ENCODE measurements around the gene GJD2.

DNA sequence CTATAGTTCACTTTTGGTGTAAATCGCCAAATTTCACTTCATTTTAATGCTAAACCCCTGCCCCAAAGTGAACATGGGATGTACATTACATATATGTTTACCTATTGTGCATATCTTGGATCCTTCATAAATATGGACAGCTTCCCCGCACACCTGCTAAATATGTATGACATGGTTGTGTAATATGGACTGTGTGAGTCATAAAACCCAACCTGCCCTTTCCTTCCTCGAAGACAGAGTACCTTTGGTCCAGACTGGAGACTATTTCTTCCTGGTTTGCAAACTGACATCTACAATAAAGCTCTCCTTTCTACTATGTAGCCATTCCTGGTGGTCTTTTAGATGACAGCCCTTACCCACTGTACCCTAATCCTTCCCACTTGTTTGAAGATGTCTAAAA, 28.1 kb upstream of the GJD2 start:
- TF ChIP-seq YY1 (IDR thresholded peaks at IDR 0.05; ENCODE audit: insufficient read depth, insufficient read length) = no peak
- TF ChIP-seq ZNF274 (IDR thresholded peaks at IDR 0.05; ENCODE audit: low read depth, low read length) = no peak
- TF ChIP-seq SUZ12 (IDR thresholded peaks at IDR 0.05; ENCODE audit: extremely low read depth, insufficient read depth, insufficient read length) = no peak

Measured in NT2/D1 (cell line).